ENCODE measurements around the gene DYRK4.

DNA sequence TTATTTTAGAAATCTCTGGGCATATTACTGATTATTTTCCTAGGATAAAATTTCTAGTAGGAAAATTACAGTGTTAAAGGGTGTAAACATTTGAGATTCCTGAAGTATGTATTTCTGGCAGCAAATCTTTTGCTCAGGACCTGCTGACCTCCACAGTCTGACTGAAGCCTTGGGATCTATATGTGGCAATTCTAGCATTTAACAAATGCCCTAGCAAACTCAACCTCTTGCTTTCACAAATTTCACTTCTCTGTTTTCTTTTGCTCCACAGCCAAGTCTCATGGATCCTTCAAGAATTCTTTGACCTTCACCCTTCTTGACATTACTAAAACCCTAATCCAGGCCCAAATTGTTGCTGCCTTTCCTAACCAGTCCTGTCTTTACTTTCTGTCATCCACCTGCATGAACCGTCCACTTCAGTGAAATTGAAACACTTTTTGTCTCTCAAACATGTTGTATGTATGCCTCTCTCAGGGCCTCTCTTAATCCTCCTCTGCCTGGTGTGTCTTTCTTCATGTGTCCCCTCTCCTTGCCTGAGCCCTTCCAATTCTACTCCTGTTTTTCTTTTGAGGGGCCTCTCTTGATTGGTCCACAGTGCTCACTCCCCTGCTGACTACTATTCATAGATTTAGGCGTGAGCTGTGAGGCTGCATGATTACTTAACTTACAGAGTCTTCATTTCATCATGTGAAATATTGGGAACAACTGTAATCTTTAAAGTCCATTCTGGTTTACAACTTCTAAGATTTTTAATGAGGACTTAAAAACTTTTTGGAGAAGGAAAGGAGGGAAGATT lies 5.1 kb upstream of the DYRK4 start:
- TF ChIP-seq SIN3A (IDR thresholded peaks at IDR 0.05; ENCODE audit: borderline replicate concordance, insufficient read depth, low read depth, low read length) (no peak), POLR2AphosphoS5 (IDR thresholded peaks at IDR 0.05; ENCODE audit: low read depth, low read length) (no peak)
- TF ChIP-seq, protein P1, sequence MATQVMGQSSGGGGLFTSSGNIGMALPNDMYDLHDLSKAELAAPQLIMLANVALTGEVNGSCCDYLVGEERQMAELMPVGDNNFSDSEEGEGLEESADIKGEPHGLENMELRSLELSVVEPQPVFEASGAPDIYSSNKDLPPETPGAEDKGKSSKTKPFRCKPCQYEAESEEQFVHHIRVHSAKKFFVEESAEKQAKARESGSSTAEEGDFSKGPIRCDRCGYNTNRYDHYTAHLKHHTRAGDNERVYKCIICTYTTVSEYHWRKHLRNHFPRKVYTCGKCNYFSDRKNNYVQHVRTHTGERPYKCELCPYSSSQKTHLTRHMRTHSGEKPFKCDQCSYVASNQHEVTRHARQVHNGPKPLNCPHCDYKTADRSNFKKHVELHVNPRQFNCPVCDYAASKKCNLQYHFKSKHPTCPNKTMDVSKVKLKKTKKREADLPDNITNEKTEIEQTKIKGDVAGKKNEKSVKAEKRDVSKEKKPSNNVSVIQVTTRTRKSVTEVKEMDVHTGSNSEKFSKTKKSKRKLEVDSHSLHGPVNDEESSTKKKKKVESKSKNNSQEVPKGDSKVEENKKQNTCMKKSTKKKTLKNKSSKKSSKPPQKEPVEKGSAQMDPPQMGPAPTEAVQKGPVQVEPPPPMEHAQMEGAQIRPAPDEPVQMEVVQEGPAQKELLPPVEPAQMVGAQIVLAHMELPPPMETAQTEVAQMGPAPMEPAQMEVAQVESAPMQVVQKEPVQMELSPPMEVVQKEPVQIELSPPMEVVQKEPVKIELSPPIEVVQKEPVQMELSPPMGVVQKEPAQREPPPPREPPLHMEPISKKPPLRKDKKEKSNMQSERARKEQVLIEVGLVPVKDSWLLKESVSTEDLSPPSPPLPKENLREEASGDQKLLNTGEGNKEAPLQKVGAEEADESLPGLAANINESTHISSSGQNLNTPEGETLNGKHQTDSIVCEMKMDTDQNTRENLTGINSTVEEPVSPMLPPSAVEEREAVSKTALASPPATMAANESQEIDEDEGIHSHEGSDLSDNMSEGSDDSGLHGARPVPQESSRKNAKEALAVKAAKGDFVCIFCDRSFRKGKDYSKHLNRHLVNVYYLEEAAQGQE (IDR thresholded peaks at IDR 0.05; ENCODE audit: insufficient read depth in 1 of 2, low read depth in 2 of 2, low read length in 1 of 2): no peak
- TF ChIP-seq, protein P2, sequence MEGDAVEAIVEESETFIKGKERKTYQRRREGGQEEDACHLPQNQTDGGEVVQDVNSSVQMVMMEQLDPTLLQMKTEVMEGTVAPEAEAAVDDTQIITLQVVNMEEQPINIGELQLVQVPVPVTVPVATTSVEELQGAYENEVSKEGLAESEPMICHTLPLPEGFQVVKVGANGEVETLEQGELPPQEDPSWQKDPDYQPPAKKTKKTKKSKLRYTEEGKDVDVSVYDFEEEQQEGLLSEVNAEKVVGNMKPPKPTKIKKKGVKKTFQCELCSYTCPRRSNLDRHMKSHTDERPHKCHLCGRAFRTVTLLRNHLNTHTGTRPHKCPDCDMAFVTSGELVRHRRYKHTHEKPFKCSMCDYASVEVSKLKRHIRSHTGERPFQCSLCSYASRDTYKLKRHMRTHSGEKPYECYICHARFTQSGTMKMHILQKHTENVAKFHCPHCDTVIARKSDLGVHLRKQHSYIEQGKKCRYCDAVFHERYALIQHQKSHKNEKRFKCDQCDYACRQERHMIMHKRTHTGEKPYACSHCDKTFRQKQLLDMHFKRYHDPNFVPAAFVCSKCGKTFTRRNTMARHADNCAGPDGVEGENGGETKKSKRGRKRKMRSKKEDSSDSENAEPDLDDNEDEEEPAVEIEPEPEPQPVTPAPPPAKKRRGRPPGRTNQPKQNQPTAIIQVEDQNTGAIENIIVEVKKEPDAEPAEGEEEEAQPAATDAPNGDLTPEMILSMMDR (IDR thresholded peaks at IDR 0.05): no peak

All from Panc1 (cell line).